Endothelial cell of umbilical vein (primary cell): Measurements from ENCODE around the gene GPR34. TPM values are rescaled to one million over a fixed set of nuclear protein-coding genes. Genes with fewer than 3 reads are reported as not detected.

Experiments used
- BruUV-seq: library from RNA; stranded (reverse); fragments of 400-500 nt; replicated peaks from 2 replicates; lab custom pipeline; 2021; lab: Mats Ljungman, UMichigan
- CTCF ChIA-PET: fragments of 300-600, 350-600 bp; sonication (Branson Sonifier 250); formaldehyde crosslinking; loops from one replicate; lab custom pipeline; 2021; ENCODE audit warnings: antibody characterized with exemption, inconsistent platforms; lab: Charles Lee
- POLR2A ChIA-PET: fragments of 300-600, 350-600 bp; sonication (Branson Sonifier 250); formaldehyde crosslinking; loops from one replicate; lab custom pipeline; 2021; ENCODE audit warnings: antibody characterized with exemption, inconsistent platforms; lab: Charles Lee
- DNase-seq: peaks from one replicate; pipeline ENCODE4 v3.0.0-alpha.2; 2011; ENCODE audit warnings: low read depth, low spot score
- FAIRE-seq: peaks from 2 replicates; lab custom pipeline; 2011; peaks lifted over from hg19 to GRCh38; lab: Jason Lieb, UNC
- H2AFZ ChIP-seq: 2 replicates; pipeline ENCODE4 v1.6.0; 2012; ENCODE audit warnings: low read depth, low read length, control low read depth, inconsistent platforms
- H3K27ac ChIP-seq: 2 replicates; pipeline ENCODE4 v1.5.1; 2011; ENCODE audit warnings: low read depth, mild to moderate bottlenecking, control low read depth, low read length, moderate library complexity; ENCODE audit not compliant: insufficient read depth
- H3K27me3 ChIP-seq, 2 experiments: 2 replicates each; pipeline versions ENCODE4 v1.6.0 to v1.6.1; 2011; ENCODE audit warnings: low read length in 2 of 2, mixed read lengths in 1 of 2; ENCODE audit not compliant: control insufficient read depth in 2 of 2, insufficient read depth in 2 of 2
- H3K36me3 ChIP-seq, 2 experiments: 2 replicates in 1 of 2; 3 replicates in 1 of 2; pipeline ENCODE4 v1.5.1; 2011; ENCODE audit warnings: low read length in 2 of 2, mild to moderate bottlenecking in 1 of 2, moderate library complexity in 1 of 2; ENCODE audit not compliant: control insufficient read depth in 2 of 2, insufficient read depth in 2 of 2; ENCODE audit errors: extremely low read depth in 1 of 2
- H3K4me1 ChIP-seq: 3 replicates; pipeline ENCODE4 v1.5.1; 2011; ENCODE audit warnings: mild to moderate bottlenecking, low read length; ENCODE audit not compliant: control insufficient read depth, insufficient read depth; ENCODE audit errors: extremely low read depth
- H3K4me2 ChIP-seq: 2 replicates; pipeline ENCODE4 v1.6.1; 2011; ENCODE audit warnings: low read length, control low read depth, mixed read lengths; ENCODE audit not compliant: insufficient read depth
- H3K4me3 ChIP-seq, 3 experiments: fragments of 200-600 bp in 1 of 3; sonication (generic), shearing (Covaris generic) in 1 of 3; replicated peaks in 1 of 3; 2 replicates each; pipeline ENCODE4 v1.5.1; 2011 to 2016; ENCODE audit warnings: control low read depth in 3 of 3, low read length in 3 of 3, mild to moderate bottlenecking in 2 of 3, inconsistent platforms in 1 of 3, low read depth in 1 of 3, moderate library complexity in 1 of 3; ENCODE audit not compliant: insufficient read depth in 1 of 3
- H3K79me2 ChIP-seq: 2 replicates; pipeline ENCODE4 v1.6.0; 2012; ENCODE audit warnings: low read length, inconsistent platforms; ENCODE audit not compliant: control insufficient read depth, insufficient read depth
- H3K9ac ChIP-seq: replicated peaks from 2 replicates; pipeline ENCODE3; 2011; ENCODE audit warnings: low read length, control low read depth; ENCODE audit not compliant: insufficient read depth; ENCODE audit errors: extremely low read depth
- H3K9me1 ChIP-seq: replicated peaks from 3 replicates; pipeline ENCODE4 v1.6.0; 2011; ENCODE audit warnings: mild to moderate bottlenecking, low read length; ENCODE audit not compliant: control insufficient read depth, insufficient read depth; ENCODE audit errors: extremely low read depth
- H3K9me3 ChIP-seq: replicated peaks from 2 replicates; pipeline ENCODE4 v1.5.1; 2012; ENCODE audit warnings: low read length, inconsistent platforms; ENCODE audit not compliant: control insufficient read depth, insufficient read depth
- H4K20me1 ChIP-seq: replicated peaks from 2 replicates; pipeline ENCODE3; 2011; ENCODE audit warnings: mild to moderate bottlenecking, low read length; ENCODE audit not compliant: control insufficient read depth, insufficient read depth; ENCODE audit errors: extremely low read depth
- EZH2 ChIP-seq: IDR thresholded peaks from 2 replicates; pipeline ENCODE4 v1.6.1; 2012; ENCODE audit warnings: borderline replicate concordance, low read depth, mild to moderate bottlenecking, moderate library complexity, low read length, inconsistent platforms; ENCODE audit not compliant: severe bottlenecking
- FOS ChIP-seq: IDR thresholded peaks from 2 replicates; pipeline ENCODE4 v1.6.1; 2011; ENCODE audit warnings: mild to moderate bottlenecking, low read length, moderate library complexity, borderline replicate concordance; ENCODE audit not compliant: insufficient read depth
- GATA2 ChIP-seq: IDR thresholded peaks from 2 replicates; pipeline ENCODE4 v1.7.0; 2011; ENCODE audit warnings: low read depth, mild to moderate bottlenecking, moderate library complexity, mixed read lengths, low read length; ENCODE audit not compliant: insufficient read length, insufficient read depth
- JUN ChIP-seq: IDR thresholded peaks from 2 replicates; pipeline ENCODE4 v1.6.1; 2011; ENCODE audit warnings: borderline replicate concordance, low read depth; ENCODE audit not compliant: insufficient read length, insufficient read depth
- MYC ChIP-seq: IDR thresholded peaks from one replicate; pipeline ENCODE4 v1.6.1; 2011; ENCODE audit warnings: mild to moderate bottlenecking, low read depth, low read length
- POLR2A ChIP-seq: IDR thresholded peaks from 2 replicates; pipeline ENCODE4 v1.6.1; 2012; ENCODE audit warnings: low read depth, mild to moderate bottlenecking, control low read depth, low read length
- POLR2AphosphoS5 ChIP-seq: IDR thresholded peaks from 2 replicates; pipeline ENCODE4 v1.6.1; 2012; ENCODE audit warnings: low read depth, mild to moderate bottlenecking, control low read depth, low read length, moderate library complexity; ENCODE audit not compliant: insufficient read depth
- dilution Hi-C: fragments of 300-500 bp; cut with MboI; formaldehyde crosslinking; loops from one replicate; pipeline ENCODE4 v1.15.0; 2019; ENCODE audit warnings: low sequenced_read_pairs; ENCODE audit not compliant: extremely low pct_ligation_motif_present
- intact Hi-C: fragments of 100-400 bp; cut with micrococcal nuclease; formaldehyde crosslinking; loops from one replicate; pipeline ENCODE4 v1.10.0; 2022
- polyA plus RNA-seq, 4 experiments: library from polyadenylated mRNA; depleted of rRNA in 3 of 4; stranded (reverse) in 3 of 4; unstranded in 1 of 4; fragments of >200 nt; gene quantifications; 2 replicates each; pipeline versions ENCODE4 v1.2.1 to v1.2.3, GENCODE V29; 2011 to 2012; ENCODE audit warnings: missing spikeins in 1 of 4
- total RNA-seq: library from RNA; stranded (reverse); gene quantifications from 2 replicates; pipeline ENCODE4 v1.2.3, GENCODE V29; 2021
- TF ChIP-seq, protein P1 (sequence below): IDR thresholded peaks from 2 replicates; pipeline ENCODE4 v1.6.1; 2011; ENCODE audit not compliant: insufficient read depth, insufficient read length
- TF ChIP-seq, protein P2 (sequence below), 2 donors: IDR thresholded peaks; 1 replicate in 1 of 2; 2 replicates in 1 of 2; pipeline ENCODE4 v1.5.1; 2011; ENCODE audit warnings: low read length in 2 of 2, mild to moderate bottlenecking in 2 of 2, moderate library complexity in 2 of 2, control low read depth in 1 of 2, inconsistent platforms in 1 of 2, low read depth in 1 of 2; ENCODE audit not compliant: insufficient read depth in 1 of 2; ENCODE audit errors: extremely low read depth in 1 of 2

Gene GPR34
- total and polyA plus RNA-seq, 2 donors (not counting 3 experiments of a cell fraction or from before 2014, with no cell fraction given) = not detected

DNA sequence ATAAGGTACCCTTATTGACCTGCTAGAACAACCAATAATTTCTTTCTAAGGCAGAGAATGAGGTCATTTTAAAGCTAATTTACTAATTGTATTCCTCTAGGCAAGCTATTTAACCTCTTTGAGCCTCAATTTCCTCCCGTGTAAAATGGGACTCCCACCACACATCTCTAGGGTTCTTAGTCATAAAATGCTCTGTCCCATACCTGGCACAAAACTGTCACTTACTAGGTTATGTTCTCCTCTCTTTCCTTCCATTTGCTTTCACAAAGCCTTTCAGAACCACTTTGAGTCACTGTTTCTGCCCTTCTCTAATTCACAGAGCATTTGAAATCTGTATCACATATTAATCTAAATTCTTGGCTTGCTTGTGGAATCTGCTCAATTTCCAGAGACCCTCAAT is 32.8 kb downstream of the GPR34 start:
- TF ChIP-seq POLR2AphosphoS5 = no peak
- no peak for TF ChIP-seq EZH2
- Histone ChIP-seq H3K79me2 (no peaks in the 10 kb centered on the region), H3K4me1 (no peaks in the 10 kb centered on the region), H3K9me1 (no peaks in the 10 kb centered on the region), H2AFZ (no peak overlapping the region), H3K27ac (no peak overlapping the region), H3K9me3 (no peaks in the 10 kb centered on the region), H3K27me3 (no peaks in the 10 kb centered on the region), H3K4me3 (no peak overlapping the region), H3K36me3 (no peaks in the 10 kb centered on the region), H3K9ac (no peak overlapping the region), H4K20me1 (no peaks in the 10 kb centered on the region), H3K4me2 (no peak overlapping the region)
- intact Hi-C loops (no loop called here), dilution Hi-C loops (no loop called here)
- BruUV-seq = no TSS peak
- FAIRE-seq = no peak
- CTCF ChIA-PET = no interaction called here
- no peak for DNase-seq
- POLR2A ChIA-PET = no interaction called here

DNA sequence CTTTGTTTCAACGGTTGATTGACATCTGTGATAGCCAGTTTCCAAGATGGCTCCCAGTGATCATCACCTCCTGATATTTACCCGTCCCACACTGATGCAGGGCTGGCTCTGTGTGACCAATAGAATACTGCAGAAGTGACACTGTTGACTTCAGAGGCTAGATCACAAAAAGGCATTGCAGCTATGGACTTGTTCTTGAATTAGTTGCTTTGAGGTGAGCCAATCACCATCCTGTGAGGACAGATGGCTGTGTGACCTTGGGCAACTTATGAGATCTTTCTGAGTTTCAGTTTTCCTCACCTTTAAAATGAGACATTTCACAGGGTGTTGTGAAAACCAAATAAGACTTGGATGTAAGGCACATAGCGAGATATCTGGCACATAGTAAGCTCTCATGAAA is 33.4 kb downstream of the GPR34 start:
- intact Hi-C loops (no loop called here), dilution Hi-C loops (no loop called here)
- ChIA-PET CTCF (no interaction called here), POLR2A (no interaction called here)
- FAIRE-seq = no peak
- no peak overlapping the region for H2AFZ ChIP-seq
- H3K27me3 ChIP-seq = no peaks in the 10 kb centered on the region
- H3K36me3 ChIP-seq = no peaks in the 10 kb centered on the region
- TF ChIP-seq POLR2AphosphoS5 = no peak
- TF ChIP-seq POLR2A = no peak
- TF ChIP-seq, protein P1, sequence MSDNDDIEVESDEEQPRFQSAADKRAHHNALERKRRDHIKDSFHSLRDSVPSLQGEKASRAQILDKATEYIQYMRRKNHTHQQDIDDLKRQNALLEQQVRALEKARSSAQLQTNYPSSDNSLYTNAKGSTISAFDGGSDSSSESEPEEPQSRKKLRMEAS = no peak
- TF ChIP-seq FOS = no peak
- TF ChIP-seq MYC = no peak
- no peak for TF ChIP-seq JUN
- no peak for TF ChIP-seq GATA2
- no peak for TF ChIP-seq EZH2
- TF ChIP-seq, protein P2, sequence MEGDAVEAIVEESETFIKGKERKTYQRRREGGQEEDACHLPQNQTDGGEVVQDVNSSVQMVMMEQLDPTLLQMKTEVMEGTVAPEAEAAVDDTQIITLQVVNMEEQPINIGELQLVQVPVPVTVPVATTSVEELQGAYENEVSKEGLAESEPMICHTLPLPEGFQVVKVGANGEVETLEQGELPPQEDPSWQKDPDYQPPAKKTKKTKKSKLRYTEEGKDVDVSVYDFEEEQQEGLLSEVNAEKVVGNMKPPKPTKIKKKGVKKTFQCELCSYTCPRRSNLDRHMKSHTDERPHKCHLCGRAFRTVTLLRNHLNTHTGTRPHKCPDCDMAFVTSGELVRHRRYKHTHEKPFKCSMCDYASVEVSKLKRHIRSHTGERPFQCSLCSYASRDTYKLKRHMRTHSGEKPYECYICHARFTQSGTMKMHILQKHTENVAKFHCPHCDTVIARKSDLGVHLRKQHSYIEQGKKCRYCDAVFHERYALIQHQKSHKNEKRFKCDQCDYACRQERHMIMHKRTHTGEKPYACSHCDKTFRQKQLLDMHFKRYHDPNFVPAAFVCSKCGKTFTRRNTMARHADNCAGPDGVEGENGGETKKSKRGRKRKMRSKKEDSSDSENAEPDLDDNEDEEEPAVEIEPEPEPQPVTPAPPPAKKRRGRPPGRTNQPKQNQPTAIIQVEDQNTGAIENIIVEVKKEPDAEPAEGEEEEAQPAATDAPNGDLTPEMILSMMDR (IDR thresholded peaks at IDR 0.05; ENCODE audit: extremely low read depth in 1 of 2, insufficient read depth in 1 of 2, low read depth in 1 of 2, low read length in 2 of 2) = no peak
- H3K27ac ChIP-seq = no peak overlapping the region
- no peak overlapping the region for H3K4me3 ChIP-seq
- H3K4me2 ChIP-seq = no peak overlapping the region
- no TSS peak for BruUV-seq
- no peaks in the 10 kb centered on the region for H3K79me2 ChIP-seq
- no peaks in the 10 kb centered on the region for H3K9me3 ChIP-seq
- DNase-seq = no peak
- no peaks in the 10 kb centered on the region for H3K9me1 ChIP-seq
- H3K9ac ChIP-seq = no peak overlapping the region
- H3K4me1 ChIP-seq = no peaks in the 10 kb centered on the region
- H4K20me1 ChIP-seq = no peaks in the 10 kb centered on the region
